Measurements from ENCODE around the gene TMEM150A. TPM values are rescaled to one million over a fixed set of nuclear protein-coding genes. Genes with fewer than 3 reads are reported as not detected.

TMEM150A gene
- total and polyA plus RNA-seq, 2 of the 13 experiments (the other 11 are each of a cell fraction or from before 2014, with no cell fraction given): 30.1 to 70.4 TPM

DNA sequence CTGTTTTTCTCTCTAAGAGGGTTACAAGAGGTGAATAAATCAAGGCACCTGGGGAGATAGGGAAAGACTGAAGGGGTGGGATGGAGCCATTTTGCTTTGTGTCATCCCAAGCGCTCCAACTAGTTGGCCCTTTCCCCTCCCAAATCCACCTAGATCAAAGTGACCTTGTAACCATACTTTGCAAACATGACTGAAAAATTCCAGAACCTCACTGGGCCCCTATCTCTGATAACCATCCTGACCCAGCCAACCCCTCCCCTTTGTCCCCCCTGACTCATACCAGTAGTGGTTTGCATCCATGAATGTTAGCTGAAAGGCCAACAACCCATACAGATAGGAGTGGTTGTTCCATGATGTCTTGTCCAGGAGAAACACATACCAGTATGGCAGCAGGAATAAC lies 44.3 kb downstream of the TMEM150A start (continued):
- TF ChIP-seq, protein P1, sequence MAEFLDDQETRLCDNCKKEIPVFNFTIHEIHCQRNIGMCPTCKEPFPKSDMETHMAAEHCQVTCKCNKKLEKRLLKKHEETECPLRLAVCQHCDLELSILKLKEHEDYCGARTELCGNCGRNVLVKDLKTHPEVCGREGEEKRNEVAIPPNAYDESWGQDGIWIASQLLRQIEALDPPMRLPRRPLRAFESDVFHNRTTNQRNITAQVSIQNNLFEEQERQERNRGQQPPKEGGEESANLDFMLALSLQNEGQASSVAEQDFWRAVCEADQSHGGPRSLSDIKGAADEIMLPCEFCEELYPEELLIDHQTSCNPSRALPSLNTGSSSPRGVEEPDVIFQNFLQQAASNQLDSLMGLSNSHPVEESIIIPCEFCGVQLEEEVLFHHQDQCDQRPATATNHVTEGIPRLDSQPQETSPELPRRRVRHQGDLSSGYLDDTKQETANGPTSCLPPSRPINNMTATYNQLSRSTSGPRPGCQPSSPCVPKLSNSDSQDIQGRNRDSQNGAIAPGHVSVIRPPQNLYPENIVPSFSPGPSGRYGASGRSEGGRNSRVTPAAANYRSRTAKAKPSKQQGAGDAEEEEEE (CRISPR knock-in tag; IDR thresholded peaks at IDR 0.05; ENCODE audit: borderline replicate concordance): no peak
- TF ChIP-seq, protein P2, sequence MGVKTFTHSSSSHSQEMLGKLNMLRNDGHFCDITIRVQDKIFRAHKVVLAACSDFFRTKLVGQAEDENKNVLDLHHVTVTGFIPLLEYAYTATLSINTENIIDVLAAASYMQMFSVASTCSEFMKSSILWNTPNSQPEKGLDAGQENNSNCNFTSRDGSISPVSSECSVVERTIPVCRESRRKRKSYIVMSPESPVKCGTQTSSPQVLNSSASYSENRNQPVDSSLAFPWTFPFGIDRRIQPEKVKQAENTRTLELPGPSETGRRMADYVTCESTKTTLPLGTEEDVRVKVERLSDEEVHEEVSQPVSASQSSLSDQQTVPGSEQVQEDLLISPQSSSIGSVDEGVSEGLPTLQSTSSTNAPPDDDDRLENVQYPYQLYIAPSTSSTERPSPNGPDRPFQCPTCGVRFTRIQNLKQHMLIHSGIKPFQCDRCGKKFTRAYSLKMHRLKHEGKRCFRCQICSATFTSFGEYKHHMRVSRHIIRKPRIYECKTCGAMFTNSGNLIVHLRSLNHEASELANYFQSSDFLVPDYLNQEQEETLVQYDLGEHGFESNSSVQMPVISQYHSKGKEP (CRISPR knock-in tag; IDR thresholded peaks at IDR 0.05): no peak
- TF ChIP-seq, protein P3, sequence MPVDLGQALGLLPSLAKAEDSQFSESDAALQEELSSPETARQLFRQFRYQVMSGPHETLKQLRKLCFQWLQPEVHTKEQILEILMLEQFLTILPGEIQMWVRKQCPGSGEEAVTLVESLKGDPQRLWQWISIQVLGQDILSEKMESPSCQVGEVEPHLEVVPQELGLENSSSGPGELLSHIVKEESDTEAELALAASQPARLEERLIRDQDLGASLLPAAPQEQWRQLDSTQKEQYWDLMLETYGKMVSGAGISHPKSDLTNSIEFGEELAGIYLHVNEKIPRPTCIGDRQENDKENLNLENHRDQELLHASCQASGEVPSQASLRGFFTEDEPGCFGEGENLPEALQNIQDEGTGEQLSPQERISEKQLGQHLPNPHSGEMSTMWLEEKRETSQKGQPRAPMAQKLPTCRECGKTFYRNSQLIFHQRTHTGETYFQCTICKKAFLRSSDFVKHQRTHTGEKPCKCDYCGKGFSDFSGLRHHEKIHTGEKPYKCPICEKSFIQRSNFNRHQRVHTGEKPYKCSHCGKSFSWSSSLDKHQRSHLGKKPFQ (CRISPR knock-in tag; IDR thresholded peaks at IDR 0.05; ENCODE audit: insufficient replicate concordance): no peak
- TF ChIP-seq ZNF468 (CRISPR knock-in tag; IDR thresholded peaks at IDR 0.05) (no peak), HCFC1 (IDR thresholded peaks at IDR 0.05; ENCODE audit: low read depth, low read length) (no peak), MED8 (CRISPR knock-in tag; IDR thresholded peaks at IDR 0.05; ENCODE audit: insufficient replicate concordance) (peak; percentile 47), ZNF572 (CRISPR knock-in tag; IDR thresholded peaks at IDR 0.05) (no peak), ZFP36L1 (CRISPR knock-in tag; IDR thresholded peaks at IDR 0.05) (no peak), ZNF766 (CRISPR knock-in tag; IDR thresholded peaks at IDR 0.05; ENCODE audit: borderline replicate concordance) (no peak), HOXA3 (CRISPR knock-in tag; IDR thresholded peaks at IDR 0.05) (no peak), MTA3 (CRISPR knock-in tag; IDR thresholded peaks at IDR 0.05) (no peak), ZKSCAN5 (CRISPR knock-in tag; IDR thresholded peaks at IDR 0.05) (no peak), ZNF230 (CRISPR knock-in tag; IDR thresholded peaks at IDR 0.05) (no peak), POLR2AphosphoS5 (IDR thresholded peaks at IDR 0.05; ENCODE audit: low read depth, low read length) (peak; percentile 28; the same call in 1 of the 2 replicates), PHB2 (IDR thresholded peaks at IDR 0.05; ENCODE audit: partially characterized antibody) (no peak), TCF7 (IDR thresholded peaks at IDR 0.05; ENCODE audit: low read depth) (peak; percentile 39; the same call in 1 of the 2 replicates), JUNB (CRISPR knock-in tag; IDR thresholded peaks at IDR 0.05; ENCODE audit: borderline replicate concordance) (peak; percentile 14; the same call in 1 of the 2 replicates), SMAD9 (CRISPR knock-in tag; IDR thresholded peaks at IDR 0.05) (no peak), SP5 (CRISPR knock-in tag; IDR thresholded peaks at IDR 0.05; ENCODE audit: borderline replicate concordance, low read depth) (peak; percentile 82), ZNF883 (CRISPR knock-in tag; IDR thresholded peaks at IDR 0.05; ENCODE audit: not compliant biosample characterization) (no peak), ZNF776 (CRISPR knock-in tag; IDR thresholded peaks at IDR 0.05) (no peak), ZFY (CRISPR knock-in tag; IDR thresholded peaks at IDR 0.05) (no peak)
- TF ChIP-seq, protein P4, sequence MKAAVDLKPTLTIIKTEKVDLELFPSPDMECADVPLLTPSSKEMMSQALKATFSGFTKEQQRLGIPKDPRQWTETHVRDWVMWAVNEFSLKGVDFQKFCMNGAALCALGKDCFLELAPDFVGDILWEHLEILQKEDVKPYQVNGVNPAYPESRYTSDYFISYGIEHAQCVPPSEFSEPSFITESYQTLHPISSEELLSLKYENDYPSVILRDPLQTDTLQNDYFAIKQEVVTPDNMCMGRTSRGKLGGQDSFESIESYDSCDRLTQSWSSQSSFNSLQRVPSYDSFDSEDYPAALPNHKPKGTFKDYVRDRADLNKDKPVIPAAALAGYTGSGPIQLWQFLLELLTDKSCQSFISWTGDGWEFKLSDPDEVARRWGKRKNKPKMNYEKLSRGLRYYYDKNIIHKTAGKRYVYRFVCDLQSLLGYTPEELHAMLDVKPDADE (CRISPR knock-in tag; IDR thresholded peaks at IDR 0.05): no peak
